Mucosa of stomach (tissue), 1 donor: ENCODE measurements around the gene HOMEZ.
"Not testable (repeated sequence)": the region's sequence is repeated elsewhere in the genome, so short reads cannot be mapped to it uniquely, and the experiment has no call there.

ENCODE experiments used
- H3K27me3 ChIP-seq: one replicate; pipeline ENCODE4 v1.7.0; 2013; ENCODE audit warnings: mild to moderate bottlenecking, low read length; ENCODE audit not compliant: control insufficient read depth, insufficient read depth
- H3K36me3 ChIP-seq: one replicate; pipeline ENCODE4 v1.7.0; 2013; ENCODE audit warnings: low read length; ENCODE audit not compliant: control insufficient read depth, insufficient read depth
- H3K4me1 ChIP-seq: one replicate; pipeline ENCODE4 v1.7.0; 2013; ENCODE audit warnings: mild to moderate bottlenecking, low read length; ENCODE audit not compliant: control insufficient read depth, insufficient read depth
- H3K4me3 ChIP-seq: one replicate; pipeline ENCODE4 v1.7.0; 2013; ENCODE audit warnings: low read length
- H3K9ac ChIP-seq: one replicate; pipeline ENCODE4 v1.7.0; 2013; ENCODE audit warnings: mild to moderate bottlenecking, low read length, moderate library complexity
- H3K9me3 ChIP-seq: one replicate; pipeline ENCODE4 v1.7.0; 2013; ENCODE audit warnings: mild to moderate bottlenecking, low read length, moderate library complexity; ENCODE audit not compliant: control insufficient read depth
- donor health status: Pancreatic carcinoma.

The HOMEZ gene

GRCh38 chr14:23252420-23253333 is 33.3 kb downstream of the HOMEZ start:
- H3K4me3 ChIP-seq: no peak overlapping the region
- no peak overlapping the region for H3K9ac ChIP-seq
- H3K9me3 ChIP-seq: no peaks in the 10 kb centered on the region
- no peaks in the 10 kb centered on the region for H3K36me3 ChIP-seq
- peaks cover 3% of the 10 kb centered on the region for H3K27me3 ChIP-seq
- no peaks in the 10 kb centered on the region for H3K4me1 ChIP-seq

GRCh38 chr14:23252006-23252405 is 33.9 kb downstream of the HOMEZ start:
- H3K9ac ChIP-seq: no peak overlapping the region
- no peaks in the 10 kb centered on the region for H3K9me3 ChIP-seq
- H3K4me3 ChIP-seq: no peak overlapping the region
- H3K27me3 ChIP-seq: peaks cover 3% of the 10 kb centered on the region
- H3K4me1 ChIP-seq: no peaks in the 10 kb centered on the region
- H3K36me3 ChIP-seq: no peaks in the 10 kb centered on the region

GRCh38 chr14:23249824-23250223 is 36.1 kb downstream of the HOMEZ start:
- peaks cover 4% of the 10 kb centered on the region for H3K4me1 ChIP-seq
- H3K27me3 ChIP-seq: peaks cover 3% of the 10 kb centered on the region
- no peak overlapping the region for H3K4me3 ChIP-seq
- H3K36me3 ChIP-seq: no peaks in the 10 kb centered on the region
- H3K9ac ChIP-seq: no peak overlapping the region
- no peaks in the 10 kb centered on the region for H3K9me3 ChIP-seq

- H3K4me3 ChIP-seq: no peak overlapping the region
- H3K9ac ChIP-seq: no peak overlapping the region
- peaks cover 4% of the 10 kb centered on the region for H3K4me1 ChIP-seq
- H3K36me3 ChIP-seq: no peaks in the 10 kb centered on the region
- H3K9me3 ChIP-seq: no peaks in the 10 kb centered on the region
- peaks cover 3% of the 10 kb centered on the region for H3K27me3 ChIP-seq
These were observed 37.3 kb downstream of the HOMEZ start for GRCh38 chr14:23248601-23249000.

- no peaks in the 10 kb centered on the region for H3K27me3 ChIP-seq
- H3K4me3 ChIP-seq: no peak overlapping the region
- H3K9ac ChIP-seq: no peak overlapping the region
- no peaks in the 10 kb centered on the region for H3K9me3 ChIP-seq
- H3K4me1 ChIP-seq: peaks cover 4% of the 10 kb centered on the region
- H3K36me3 ChIP-seq: no peaks in the 10 kb centered on the region
These were observed 40.6 kb downstream of the HOMEZ start for GRCh38 chr14:23245282-23245681.

GRCh38 chr14:23243066-23243465 is 42.9 kb downstream of the HOMEZ start:
- H3K27me3 ChIP-seq: no peaks in the 10 kb centered on the region
- H3K4me3 ChIP-seq: no peak overlapping the region
- no peaks in the 10 kb centered on the region for H3K36me3 ChIP-seq
- no peak overlapping the region for H3K9ac ChIP-seq
- no peaks in the 10 kb centered on the region for H3K9me3 ChIP-seq
- H3K4me1 ChIP-seq: peaks cover 6% of the 10 kb centered on the region

- H3K9me3 ChIP-seq: no peaks in the 10 kb centered on the region
- H3K27me3 ChIP-seq: no peaks in the 10 kb centered on the region
- no peak overlapping the region for H3K4me3 ChIP-seq
- H3K4me1 ChIP-seq: peaks cover 9% of the 10 kb centered on the region
- H3K36me3 ChIP-seq: no peaks in the 10 kb centered on the region
- no peak overlapping the region for H3K9ac ChIP-seq
These were observed 43.9 kb downstream of the HOMEZ start for GRCh38 chr14:23242076-23242475.

GRCh38 chr14:23241061-23241715 is 44.7 kb downstream of the HOMEZ start:
- H3K9ac ChIP-seq, H3K36me3 ChIP-seq, H3K4me1 ChIP-seq, H3K9me3 ChIP-seq, H3K27me3 ChIP-seq, H3K4me3 ChIP-seq: not testable (repeated sequence)

- Histone ChIP-seq H3K9ac (no peak overlapping the region), H3K4me1 (peaks cover 9% of the 10 kb centered on the region), H3K36me3 (no peaks in the 10 kb centered on the region), H3K27me3 (no peaks in the 10 kb centered on the region), H3K9me3 (no peaks in the 10 kb centered on the region), H3K4me3 (no peak overlapping the region)
These were observed 45.3 kb downstream of the HOMEZ start for GRCh38 chr14:23240661-23241060.

GRCh38 chr14:23237772-23238594 is 47.9 kb downstream of the HOMEZ start, which contains the start of gene RNF212B:
Gene RNF212B, plus strand, starts transcription at chr14:23237936. Its CDS starts 2,410 bp downstream, at chr14:23240346.
- Histone ChIP-seq H3K4me3 (peak within 1 kb of the TSS; percentile 66), H3K9me3 (no peaks in the 10 kb centered on the region), H3K9ac (peak within 1 kb of the TSS; percentile 62), H3K27me3 (no peaks in the 10 kb centered on the region), H3K36me3 (no peaks in the 10 kb centered on the region), H3K4me1 (peaks cover 5% of the 10 kb centered on the region)

GRCh38 chr14:23232241-23232808 is 53.6 kb downstream of the HOMEZ start:
- not testable (repeated sequence) for H3K36me3 ChIP-seq, H3K4me1 ChIP-seq, H3K9me3 ChIP-seq, H3K4me3 ChIP-seq, H3K27me3 ChIP-seq, H3K9ac ChIP-seq
